ENCODE measurements around the gene IGSF11.

Gene IGSF11

DNA sequence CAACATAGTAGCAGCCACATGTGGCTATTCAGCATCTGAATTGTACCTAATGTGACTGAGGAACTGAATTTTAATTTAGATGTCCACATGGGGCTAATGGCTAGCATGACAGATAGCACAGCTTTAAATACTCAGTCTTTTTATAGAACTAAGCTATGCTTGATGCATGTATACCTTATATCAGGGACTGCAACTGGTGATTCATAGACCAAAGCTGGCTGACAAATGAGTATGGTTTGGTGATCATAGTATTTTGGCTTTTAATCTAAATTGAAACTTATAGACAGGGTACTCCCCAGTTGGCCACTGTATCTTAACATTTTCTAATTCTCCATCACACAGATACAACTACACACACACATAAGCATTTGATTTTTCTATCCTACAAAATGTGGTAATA lies 83.6 kb downstream of the IGSF11 start:
- DNase-seq (ENCODE audit: low read depth): no peak

DNA sequence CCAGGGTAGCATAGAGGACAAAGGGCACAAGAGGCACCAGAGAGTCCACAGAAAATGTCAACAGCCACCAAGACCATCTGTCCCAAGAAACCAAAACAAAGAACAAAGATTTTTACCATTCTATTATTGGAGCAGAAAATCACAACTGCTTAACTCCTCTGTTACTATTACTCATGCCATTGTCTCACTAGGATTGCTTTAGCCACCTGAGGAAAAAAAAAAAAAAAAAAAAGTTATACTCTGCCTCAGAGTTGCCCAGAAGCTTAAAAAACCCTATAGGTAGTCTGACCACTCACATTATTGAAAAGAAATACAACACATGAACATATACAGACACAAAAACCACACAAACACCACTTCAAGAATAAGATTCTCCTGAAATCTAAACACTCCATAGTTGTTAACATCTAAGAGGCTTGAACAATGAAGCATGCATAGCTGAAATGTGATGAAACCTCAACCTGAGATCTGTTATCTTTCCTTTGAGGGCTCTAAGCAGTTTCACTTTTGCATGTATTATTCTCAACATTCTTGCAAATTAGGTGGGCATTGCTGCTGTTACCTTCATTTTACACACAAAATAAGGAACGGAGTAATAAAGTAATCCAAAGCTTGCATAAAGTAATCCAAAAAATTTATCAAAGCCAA lies 85.4 kb downstream of the IGSF11 start:
- DNase-seq (ENCODE audit: low read depth): no peak

DNA sequence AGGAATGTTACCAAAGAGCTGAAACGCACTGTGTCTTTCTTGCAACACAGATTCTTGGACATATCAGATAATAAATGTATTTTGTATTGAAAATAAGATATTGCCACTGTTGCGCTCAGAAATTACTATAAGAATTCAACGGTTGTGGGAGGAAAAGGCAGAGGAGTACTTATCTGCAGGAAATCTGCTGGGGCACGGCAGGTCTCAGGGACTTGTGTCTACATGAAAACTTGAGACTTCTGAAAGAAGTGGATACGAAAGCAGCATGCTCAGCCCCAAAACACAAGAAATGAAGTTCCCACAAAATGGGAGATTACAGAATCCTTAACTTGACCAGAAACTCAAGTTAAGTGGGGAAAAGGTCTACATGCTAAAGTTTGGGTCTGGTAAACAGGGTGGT lies 86.5 kb downstream of the IGSF11 start:
- DNase-seq (ENCODE audit: low read depth): no peak

DNA sequence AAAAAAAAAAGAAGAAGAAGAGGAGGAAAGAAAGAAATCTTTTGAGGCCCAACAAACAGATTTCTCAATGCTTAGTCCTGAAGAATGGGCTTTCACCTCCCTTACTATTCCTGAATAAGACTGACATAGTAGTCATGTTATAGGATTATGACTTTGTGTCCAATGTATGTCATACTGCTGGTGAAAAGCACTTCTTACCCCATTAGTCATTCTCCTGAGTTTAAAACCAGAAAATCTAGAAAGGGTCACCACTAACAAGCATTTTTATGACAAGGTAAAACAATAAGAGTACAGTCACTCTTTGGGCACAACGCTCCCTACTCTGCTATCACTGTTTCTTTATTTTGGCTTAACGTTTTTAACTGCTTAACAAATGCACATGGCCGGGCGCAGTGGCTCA lies 88.2 kb downstream of the IGSF11 start:
- DNase-seq (ENCODE audit: low read depth): no peak

DNA sequence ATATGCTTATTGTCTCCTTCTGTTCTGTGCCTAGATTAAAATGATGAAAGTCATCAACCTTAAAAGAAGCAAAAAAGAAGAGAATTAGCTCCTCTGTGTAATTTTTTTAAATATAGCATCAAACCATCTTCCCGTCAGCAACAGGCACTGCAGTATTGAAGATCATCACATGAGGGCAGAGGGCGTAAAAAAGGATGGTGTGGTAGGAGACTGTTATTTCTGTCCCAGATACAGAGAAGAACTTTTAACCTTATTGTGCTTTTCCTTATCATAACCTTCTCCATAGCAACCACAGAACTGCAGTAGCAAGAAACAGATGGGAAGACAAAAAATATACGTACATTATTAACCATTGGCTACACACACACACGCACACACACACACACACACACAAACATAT lies 88.8 kb downstream of the IGSF11 start:
- no peak for DNase-seq (ENCODE audit: low read depth)

DNA sequence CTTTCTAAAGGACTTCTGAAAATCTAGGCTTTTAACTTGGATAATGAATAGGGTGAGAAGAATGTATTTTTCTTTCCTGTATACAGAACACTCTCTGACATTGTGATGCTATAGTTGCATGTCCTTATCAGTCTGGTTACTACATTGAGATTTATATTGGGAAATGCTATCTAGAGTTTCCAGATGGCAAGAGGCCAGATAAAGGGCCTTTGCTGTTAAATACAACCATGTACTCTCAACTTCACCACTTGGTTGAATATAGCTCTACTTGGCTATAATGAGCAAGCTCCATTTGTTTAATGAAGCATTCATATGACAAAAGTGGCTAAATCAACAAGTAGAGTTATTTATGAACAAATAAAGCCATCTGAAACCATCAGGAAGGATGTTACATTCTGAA lies 91.0 kb downstream of the IGSF11 start:
- DNase-seq (ENCODE audit: low read depth): no peak

DNA sequence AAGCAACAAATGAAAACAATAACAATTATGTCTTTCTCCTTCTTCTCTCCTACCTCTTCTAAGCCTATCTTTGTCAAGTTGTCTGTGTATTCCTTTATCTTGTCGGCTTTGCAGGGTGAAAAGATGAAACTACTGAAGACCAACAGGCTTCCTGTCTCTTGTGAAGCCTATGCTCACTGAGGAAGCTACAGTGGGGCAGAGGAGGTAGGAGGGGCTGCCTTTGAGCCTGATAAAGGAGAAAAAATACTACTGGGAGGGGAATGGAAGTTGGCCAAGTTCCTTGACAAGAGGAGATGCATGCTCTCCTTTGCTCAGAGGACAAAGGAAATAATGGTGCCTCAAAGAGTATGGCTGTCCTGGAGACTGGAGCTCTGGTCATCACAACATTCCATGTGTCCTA lies 92.0 kb downstream of the IGSF11 start:
- no peak for DNase-seq (ENCODE audit: low read depth)

DNA sequence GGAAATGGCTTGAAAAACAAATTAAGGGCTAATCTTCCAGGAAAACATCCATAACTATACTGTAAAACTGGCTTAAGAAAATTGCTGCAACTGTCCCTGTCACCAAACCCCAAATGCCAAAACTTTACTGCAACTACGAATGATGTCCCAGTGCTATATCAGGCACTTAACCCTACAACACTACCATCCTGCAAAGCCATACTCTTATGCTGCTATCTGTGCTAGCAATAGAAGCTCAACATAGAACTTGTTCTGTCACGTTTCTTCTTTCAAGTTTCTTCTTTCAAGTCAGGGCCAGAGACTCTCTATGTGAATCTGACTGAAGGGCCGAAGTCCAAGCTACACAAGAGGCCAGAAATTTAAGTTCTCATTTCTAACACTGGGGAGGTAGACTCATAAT lies 92.5 kb downstream of the IGSF11 start:
- DNase-seq (ENCODE audit: low read depth): no peak

DNA sequence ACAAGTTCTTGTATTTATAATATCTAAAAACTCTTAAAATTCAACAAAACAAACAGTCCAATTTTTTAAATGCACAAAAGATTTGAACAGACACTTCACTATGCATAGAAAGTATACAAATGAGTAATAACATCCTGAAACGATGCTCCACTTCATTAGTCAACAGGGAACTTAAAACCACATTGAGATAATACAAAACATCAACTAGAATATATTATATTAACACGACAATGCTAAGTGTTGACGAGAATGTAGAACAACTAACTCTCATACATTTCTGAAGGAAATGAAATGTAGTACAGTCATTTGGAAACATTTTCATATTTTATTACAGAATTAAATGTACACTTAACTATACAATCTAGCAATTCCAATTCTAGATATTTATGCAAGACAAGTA lies 93.4 kb downstream of the IGSF11 start:
- DNase-seq (ENCODE audit: low read depth): no peak

DNA sequence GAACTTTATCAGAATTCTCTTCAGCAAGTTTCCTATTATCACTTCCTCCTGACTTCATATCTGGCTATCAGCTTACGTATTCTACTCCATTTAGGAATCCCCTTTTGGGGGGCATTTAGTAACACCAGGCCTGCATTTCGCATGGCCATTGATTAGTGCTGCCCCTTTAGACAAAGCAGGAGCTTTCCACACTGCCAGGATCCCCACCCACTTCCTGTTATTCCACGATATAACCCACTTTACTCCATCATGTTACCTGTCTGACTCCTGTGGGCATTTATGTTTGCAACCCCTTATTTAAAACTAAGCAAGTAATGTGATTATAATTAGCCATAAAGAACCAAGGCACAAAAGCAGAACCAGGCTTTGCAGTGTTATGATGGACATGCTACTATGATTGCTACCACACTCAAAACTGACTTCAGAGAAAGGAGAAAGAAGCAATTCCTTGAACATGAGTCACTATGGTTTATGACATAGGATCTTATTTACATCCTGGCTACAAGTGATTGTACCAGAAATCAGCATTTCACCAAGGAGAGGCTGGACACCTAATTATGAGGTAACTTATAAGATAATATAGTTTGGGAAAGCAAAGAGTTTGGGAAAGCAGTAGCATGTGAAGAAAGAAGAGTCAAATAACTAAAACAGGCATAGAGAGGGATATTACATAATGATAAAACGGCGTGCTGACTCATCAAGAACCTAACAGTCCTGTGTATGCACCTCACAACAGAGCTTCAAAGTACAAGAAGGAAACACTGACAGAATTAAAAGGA lies 96.3 kb downstream of the IGSF11 start:
- DNase-seq (ENCODE audit: low read depth): no peak

DNA sequence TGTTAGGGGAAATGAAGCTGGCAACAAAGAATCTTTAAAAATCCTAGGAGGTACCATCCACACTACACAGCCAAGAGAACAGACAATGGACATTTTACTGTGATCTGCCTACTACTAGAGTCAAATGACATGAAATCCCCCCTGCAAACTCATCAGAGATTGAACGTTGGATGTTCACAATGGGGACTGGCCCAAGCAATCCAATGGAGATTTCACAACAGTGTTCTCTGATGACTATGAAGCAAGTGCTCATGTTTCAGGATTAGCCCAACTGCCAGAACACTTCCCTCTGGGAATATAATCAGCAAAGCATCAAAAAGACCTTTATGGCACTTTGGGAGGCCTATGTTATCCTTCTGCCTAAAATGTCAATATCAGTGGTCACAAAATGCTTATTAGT lies 97.8 kb downstream of the IGSF11 start:
- DNase-seq (ENCODE audit: low read depth): no peak

DNA sequence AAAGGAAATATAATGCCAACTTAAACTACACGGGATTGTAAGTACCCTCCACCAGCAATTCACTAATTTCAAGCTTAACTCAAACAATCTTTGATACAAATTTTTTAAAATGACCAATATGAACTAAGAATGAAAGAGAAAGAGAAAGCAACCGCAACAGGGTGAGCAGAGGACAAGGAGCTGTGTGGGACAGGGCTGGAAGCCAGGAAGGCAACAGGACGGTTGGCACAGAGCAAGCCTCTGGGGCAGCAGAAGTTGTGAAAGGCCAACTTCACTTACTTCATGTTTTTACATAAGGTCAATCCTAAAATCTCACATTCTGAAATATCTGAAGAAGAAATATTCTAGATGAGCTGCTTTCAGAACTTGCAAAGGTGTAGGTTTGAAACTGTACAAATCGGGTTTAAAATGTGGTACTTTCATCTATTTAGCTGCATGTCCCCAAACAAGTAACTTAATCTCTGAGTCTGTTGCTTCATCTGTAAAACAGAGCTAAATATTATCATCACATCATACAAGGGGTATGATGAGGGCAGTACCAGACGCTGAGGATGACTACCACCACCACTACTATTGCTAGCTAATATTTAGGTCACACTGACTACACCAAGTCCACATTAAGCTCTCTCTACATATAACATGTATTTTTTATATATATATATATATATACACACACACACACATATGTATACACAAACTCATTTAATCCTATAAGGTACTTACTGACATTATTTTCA lies 101.7 kb downstream of the IGSF11 start:
- no peak for DNase-seq (ENCODE audit: low read depth)

DNA sequence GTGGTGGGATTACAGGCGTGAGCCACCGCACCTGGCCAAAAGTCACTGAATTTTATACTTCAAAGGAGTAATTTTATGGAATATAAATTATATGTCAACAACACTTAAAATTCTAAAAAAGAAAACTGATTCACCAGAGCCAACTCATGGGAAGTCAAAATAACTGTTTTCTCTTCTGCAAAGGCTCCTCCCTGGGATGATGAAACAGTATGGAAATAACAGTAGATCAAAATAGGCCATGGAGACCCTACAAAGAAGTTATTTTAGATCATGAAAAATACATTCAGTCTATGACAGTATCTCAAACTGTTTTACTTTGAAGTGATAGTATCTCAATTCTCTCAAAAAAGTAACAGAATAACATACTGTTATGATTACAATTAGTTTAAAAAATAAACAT lies 102.7 kb downstream of the IGSF11 start:
- no peak for DNase-seq (ENCODE audit: low read depth)

DNA sequence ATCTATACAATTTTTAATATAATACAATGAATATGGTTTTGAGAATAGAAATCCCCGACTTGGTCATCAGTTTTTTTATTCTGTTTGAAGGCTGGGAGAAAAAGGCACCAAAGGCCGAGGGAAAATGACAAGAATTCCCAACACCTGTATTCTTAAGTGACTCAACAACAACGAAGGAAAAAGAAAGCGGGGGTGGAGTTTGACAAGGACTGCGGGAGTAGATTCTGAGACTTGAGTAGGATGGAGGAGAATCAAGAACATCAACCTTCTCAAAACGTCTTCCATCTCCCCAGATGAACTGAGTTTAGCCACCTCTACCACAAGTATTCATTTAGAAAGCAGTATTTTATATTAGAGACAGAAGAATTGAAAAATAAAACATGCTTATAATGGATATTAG lies 107.2 kb downstream of the IGSF11 start:
- no peak for DNase-seq (ENCODE audit: low read depth)

DNA sequence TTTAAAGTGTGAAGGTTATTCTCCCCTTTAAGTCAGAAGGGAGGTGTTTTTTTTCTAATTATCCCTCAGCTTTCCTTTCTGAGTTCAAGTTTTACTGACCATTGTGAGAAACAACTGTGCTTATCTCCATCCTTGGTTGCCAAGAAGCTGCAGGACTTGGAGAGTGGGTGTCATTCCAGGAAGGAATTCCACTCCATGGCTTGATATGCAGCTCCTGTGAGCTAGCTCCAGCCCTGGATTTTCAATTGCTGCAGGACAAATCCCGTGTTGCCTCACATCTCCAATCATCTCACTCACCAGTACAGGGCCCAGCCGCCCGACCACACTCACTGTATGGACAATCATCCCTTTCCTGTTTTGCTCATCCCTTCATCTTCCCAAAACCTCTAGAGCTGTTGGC lies 122.5 kb downstream of the IGSF11 start:
- DNase-seq (ENCODE audit: low read depth): no peak

DNA sequence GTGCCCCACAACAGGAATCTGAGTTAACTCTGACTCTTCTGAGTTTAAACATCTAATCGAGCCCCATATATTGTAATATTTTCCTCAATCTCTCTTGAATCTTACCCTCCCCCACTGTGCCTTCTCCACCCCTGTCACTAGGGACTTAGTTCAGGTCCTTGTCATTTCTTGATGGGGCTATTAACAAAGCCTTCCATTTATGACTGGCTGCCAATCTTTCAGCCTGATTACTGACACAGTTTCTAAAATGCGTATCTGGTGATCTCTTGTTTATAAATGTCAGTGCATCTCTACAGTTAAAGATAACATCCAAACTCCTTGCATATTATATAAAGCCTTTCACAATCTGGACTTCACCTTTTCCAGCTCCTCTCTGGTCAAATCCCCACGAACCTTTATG lies 124.3 kb downstream of the IGSF11 start:
- DNase-seq (ENCODE audit: low read depth): no peak

DNA sequence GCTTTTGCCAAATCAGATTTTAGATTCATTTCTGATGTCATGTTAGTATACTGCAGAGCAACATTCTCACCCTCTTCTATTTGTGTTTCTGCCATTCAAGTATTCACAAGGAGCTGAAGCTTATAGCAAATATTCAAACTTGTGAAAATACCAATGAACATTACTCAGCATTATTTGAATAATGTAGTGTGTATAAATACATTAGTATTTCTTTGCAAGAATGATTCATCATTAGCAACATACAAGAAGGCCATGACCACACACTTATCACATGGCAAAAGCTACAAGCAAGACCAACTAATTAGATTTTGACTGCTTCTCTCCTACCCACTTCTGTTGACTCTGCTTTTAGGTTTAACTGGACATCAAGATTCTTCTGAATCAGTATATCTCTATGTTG lies 124.9 kb downstream of the IGSF11 start:
- no peak for DNase-seq (ENCODE audit: low read depth)

DNA sequence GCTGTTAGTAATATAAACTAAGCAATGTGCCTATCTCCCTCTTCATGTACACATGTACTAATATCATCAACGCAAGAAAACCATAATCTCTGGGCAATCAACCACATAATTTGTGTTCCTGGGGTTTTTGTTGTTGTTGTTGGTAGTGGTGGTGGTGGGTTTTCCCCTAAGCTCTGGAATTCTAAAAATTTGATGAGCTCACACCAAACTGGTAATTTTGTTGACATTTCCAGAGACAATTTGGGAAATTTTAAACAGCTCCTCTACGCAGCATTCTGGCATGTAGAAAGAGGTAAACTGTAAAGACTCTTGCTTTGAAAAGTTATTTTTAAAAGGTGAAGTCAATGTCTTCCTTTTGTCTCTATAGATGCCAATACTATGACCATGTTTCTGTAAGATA lies 126.7 kb downstream of the IGSF11 start:
- DNase-seq (ENCODE audit: low read depth): no peak

DNA sequence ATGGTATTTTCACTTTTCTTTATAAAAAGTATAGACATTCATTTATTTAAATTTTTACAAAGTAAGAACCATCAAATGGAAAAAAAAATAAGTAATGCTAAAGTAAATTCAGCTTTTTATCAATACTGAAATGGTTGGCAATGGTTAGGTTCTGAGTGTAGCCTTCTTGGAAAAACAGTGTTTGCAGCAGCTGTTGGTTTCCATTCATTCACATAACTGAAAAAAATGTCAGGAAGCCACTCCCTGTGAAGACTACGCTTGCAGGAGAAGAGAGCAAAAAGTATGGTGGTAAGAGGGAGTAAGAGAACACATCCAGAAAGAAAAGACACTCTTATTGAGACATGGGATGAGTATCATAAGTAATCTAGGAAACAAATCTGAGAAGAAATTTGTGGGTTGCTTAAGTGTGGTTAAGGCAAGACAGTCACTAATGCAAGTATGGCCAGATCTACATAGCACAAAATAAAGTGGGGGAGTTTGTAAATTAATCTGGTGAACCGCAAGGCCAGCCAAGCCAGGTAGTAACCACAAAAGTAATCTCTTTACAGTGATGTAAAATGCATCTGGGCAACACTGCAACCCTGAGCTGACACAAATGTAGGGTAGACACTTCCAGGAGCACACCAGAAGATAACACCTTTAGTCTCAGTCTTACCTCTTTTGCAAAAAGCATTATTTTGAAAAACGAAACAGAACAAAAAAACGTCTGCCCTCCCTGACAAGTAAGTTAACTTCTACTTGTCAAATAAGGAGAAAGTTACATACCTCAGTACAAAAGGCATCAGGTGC lies 133.7 kb downstream of the IGSF11 start:
- no peak for DNase-seq (ENCODE audit: low read depth)

DNA sequence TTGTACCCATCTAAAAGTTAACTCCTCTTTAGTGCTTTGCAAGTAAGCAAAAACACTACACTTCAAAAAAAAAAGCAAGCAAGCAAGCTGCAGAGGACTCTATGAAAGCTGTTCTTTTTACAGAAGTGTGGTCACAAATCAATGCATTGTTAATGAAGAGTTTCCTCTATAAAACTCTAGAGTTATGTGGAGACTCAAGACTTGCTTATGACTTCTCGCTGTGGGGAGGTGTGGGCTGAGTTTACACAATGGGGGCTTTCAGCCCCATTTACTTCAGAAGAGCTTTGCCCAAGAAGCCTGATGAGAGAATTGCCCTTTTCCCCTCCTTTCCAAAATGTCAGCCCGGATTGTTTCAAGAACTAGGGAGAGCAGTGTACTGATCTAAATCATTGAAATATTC lies 144.4 kb downstream of the IGSF11 start:
- DNase-seq (ENCODE audit: low read depth): no peak

DNA sequence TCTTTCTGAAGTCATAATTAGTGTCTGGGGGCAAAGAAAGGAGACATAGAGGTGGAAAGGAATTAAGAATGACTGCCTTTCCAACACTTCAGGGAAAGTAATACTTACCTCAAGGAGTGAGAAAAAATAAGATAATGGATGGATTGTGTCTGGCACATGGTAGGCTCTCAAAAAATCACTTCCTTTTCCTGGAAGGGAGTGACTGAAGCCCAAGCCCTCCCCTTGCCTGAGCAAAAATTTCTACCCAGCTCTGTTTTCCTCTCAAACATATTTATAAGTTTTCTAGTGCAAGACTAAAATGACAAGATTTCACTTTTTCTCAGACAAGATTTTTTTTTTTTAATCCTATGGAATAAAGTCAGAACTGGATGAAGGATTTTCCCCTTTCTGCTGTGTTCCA lies 145.0 kb downstream of the IGSF11 start:
- no peak for DNase-seq (ENCODE audit: low read depth)

DNA sequence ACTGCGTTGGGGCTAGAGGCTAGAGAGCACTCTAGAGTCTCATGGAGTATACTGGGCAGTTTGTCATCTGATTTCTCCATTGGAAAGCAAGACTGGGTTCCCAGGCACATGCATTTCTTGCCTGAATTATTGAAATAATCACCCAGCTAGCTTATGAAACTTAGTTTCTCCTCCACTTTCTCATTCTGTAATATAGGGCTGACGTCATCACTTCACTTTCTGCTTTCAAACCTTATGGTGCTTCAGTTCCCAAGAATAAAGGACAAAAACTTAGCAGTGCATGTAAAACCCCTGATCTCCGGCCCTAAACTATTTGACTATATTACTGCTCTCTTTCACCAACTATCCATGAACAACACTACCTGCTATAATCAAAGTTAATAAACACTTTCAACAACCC lies 147.9 kb downstream of the IGSF11 start:
- no peak for DNase-seq (ENCODE audit: low read depth)
